Smooth muscle cell (in vitro differentiated cells): ENCODE measurements around the gene MAN1C1. TPM values are rescaled to one million over a fixed set of nuclear protein-coding genes. Genes with fewer than 3 reads are reported as not detected.

Source experiments
- DNase-seq: peaks from one replicate; lab custom pipeline; 2025; ENCODE audit not compliant: unreplicated experiment; lab: John Stamatoyannopoulos, UW
- H2AFZ ChIP-seq: fragments of 200-600 bp; sonication (generic); 2 replicates; pipeline ENCODE4 v1.6.0; 2016; ENCODE audit warnings: antibody characterized with exemption, low read depth, mild to moderate bottlenecking
- H3F3A ChIP-seq: fragments of 200-600 bp; sonication (generic); 2 replicates; pipeline ENCODE4 v1.6.0; 2017; ENCODE audit warnings: antibody characterized with exemption, low read depth
- H3K27ac ChIP-seq: fragments of 200-600 bp; sonication (generic); 2 replicates; pipeline ENCODE4 v1.5.1; 2016; ENCODE audit warnings: low read depth, mild to moderate bottlenecking
- H3K27me3 ChIP-seq: fragments of 200-600 bp; sonication (generic); 2 replicates; pipeline ENCODE4 v1.6.1; 2016; ENCODE audit warnings: low read depth, mild to moderate bottlenecking
- H3K36me3 ChIP-seq: fragments of 200-600 bp; sonication (generic); 2 replicates; pipeline ENCODE4 v1.5.1; 2016; ENCODE audit warnings: low read depth
- H3K4me1 ChIP-seq: fragments of 200-600 bp; sonication (generic); 2 replicates; pipeline ENCODE4 v1.5.1; 2016; ENCODE audit warnings: low read depth
- H3K4me2 ChIP-seq: fragments of 200-600 bp; sonication (generic); 2 replicates; pipeline ENCODE4 v1.6.0; 2016; ENCODE audit warnings: mild to moderate bottlenecking
- H3K4me3 ChIP-seq: fragments of 200-600 bp; sonication (generic); 2 replicates; pipeline ENCODE4 v1.5.1; 2016; ENCODE audit warnings: mild to moderate bottlenecking
- H3K79me2 ChIP-seq: fragments of 200-600 bp; sonication (generic); 2 replicates; pipeline ENCODE4 v1.6.0; 2016; ENCODE audit warnings: low read depth, mild to moderate bottlenecking
- H3K9ac ChIP-seq: fragments of 200-600 bp; sonication (generic); 2 replicates; pipeline ENCODE4 v1.6.0; 2016; ENCODE audit warnings: low read depth
- H3K9me3 ChIP-seq: fragments of 200-600 bp; sonication (generic); replicated peaks from 2 replicates; pipeline ENCODE4 v1.5.1; 2016; ENCODE audit warnings: low read depth
- H4K20me1 ChIP-seq: fragments of 200-600 bp; sonication (generic); 2 replicates; pipeline ENCODE4 v1.6.0; 2016; ENCODE audit warnings: low read depth
- WGBS: methylation state at CpG from one replicate; pipeline ENCODE4 v1.1.7; 2016; ENCODE audit warnings: low lambda C conversion rate; 5-methylcytosine and 5-hydroxymethylcytosine counted together
- polyA plus RNA-seq: library from polyadenylated mRNA; unstranded; fragments of >200 nt; fragmentation: Nextera tagmentation; extraction: Ambion mirVana; gene quantifications from 2 replicates; pipeline ENCODE4 v1.2.1, GENCODE V29; 2016
- total RNA-seq: library from RNA; depleted of rRNA; stranded (reverse); fragments of >200 nt; gene quantifications from 2 replicates; pipeline ENCODE4 v1.2.3, GENCODE V29; 2014
- TF ChIP-seq, protein P1 (sequence below): fragments of 200-600 bp; sonication (generic); IDR thresholded peaks from 2 replicates; pipeline ENCODE4 v1.5.1; 2017; ENCODE audit warnings: borderline replicate concordance, mild to moderate bottlenecking, antibody characterized with exemption; ENCODE audit not compliant: insufficient read depth, poor library complexity, severe bottlenecking

Gene MAN1C1
- total and polyA plus RNA-seq, 2 experiments from 2014 or later, result 4.4 to 10.5 TPM

DNA sequence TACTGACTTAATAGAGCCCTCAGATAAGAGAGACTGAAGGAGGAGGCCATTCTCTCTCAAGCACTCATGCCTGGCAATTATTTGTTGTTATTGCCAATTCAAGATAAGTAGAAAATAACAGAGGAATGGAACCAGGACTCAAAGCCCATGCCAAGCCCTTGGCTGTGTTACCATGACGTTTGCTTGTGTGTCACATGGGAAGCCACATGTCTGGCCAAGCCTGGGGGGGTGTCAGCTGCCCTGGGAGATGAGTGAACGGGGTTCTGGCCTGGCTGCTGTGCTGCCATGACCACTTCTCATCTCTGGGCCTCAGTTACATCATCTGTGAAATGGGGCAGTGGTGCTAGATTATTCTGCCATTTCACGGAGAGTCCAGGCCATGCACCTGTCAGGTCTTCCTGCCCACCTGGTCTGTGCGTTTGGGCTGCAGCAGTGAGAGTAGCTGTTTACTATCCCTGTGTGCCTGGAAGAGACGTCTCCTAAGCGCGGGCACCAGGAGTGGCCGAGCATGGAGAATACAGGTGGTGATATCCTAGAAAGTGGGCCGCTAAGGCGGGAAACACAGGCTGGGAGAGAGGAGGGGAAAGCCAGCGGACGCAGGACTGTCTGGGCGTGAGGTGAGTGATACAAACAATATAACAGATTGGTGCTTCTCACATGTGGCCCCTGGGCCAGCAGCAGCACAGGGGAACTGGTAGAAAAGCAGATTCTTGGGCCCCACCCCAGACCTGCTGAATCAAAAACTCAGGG lies 67.8 kb downstream of the MAN1C1 start:
- Histone ChIP-seq H3K79me2 (no peaks in the 10 kb centered on the region), H2AFZ (no peak overlapping the region), H3K4me1 (no peaks in the 10 kb centered on the region), H3F3A (no peaks in the 10 kb centered on the region), H3K36me3 (no peaks in the 10 kb centered on the region), H3K27ac (no peak overlapping the region), H3K4me2 (no peak overlapping the region), H4K20me1 (no peaks in the 10 kb centered on the region), H3K4me3 (no peak overlapping the region), H3K27me3 (no peaks in the 10 kb centered on the region), H3K9ac (no peak overlapping the region), H3K9me3 (no peaks in the 10 kb centered on the region)
- WGBS, result 93% methylated on average over 13 of the region's 13 CpGs
- no peak for DNase-seq
- TF ChIP-seq, protein P1, sequence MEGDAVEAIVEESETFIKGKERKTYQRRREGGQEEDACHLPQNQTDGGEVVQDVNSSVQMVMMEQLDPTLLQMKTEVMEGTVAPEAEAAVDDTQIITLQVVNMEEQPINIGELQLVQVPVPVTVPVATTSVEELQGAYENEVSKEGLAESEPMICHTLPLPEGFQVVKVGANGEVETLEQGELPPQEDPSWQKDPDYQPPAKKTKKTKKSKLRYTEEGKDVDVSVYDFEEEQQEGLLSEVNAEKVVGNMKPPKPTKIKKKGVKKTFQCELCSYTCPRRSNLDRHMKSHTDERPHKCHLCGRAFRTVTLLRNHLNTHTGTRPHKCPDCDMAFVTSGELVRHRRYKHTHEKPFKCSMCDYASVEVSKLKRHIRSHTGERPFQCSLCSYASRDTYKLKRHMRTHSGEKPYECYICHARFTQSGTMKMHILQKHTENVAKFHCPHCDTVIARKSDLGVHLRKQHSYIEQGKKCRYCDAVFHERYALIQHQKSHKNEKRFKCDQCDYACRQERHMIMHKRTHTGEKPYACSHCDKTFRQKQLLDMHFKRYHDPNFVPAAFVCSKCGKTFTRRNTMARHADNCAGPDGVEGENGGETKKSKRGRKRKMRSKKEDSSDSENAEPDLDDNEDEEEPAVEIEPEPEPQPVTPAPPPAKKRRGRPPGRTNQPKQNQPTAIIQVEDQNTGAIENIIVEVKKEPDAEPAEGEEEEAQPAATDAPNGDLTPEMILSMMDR, result no peak

DNA sequence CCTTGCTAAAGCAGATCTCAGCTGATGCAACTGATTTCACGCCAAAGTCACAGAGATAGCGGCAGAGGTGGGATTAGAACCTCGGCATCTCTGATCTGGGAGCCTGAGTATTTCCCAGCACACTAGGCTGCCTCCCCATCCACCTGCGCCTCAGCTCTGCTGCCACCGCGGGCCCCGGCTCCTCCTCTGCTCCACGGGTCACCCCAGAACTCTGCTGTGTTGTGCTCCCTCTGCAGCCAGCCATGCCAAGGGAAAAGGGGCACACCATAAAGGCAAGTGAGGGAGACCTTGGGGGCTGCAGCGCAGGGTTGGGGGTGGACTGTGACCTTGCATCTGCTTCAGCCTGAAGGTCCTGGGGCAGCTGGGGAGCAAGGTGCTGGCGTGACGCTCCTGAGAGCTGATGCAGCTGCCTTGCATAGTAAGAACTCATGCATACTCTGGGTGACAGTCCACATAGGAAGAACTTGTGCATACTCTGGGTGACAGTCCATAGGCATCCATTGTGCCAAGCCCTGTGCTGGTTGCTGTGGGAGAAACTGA lies 68.7 kb downstream of the MAN1C1 start:
- H3K36me3 ChIP-seq, result no peaks in the 10 kb centered on the region
- no peak overlapping the region for H3K27ac ChIP-seq
- H3K27me3 ChIP-seq, result no peaks in the 10 kb centered on the region
- no peak overlapping the region for H2AFZ ChIP-seq
- no peak overlapping the region for H3K4me3 ChIP-seq
- no peaks in the 10 kb centered on the region for H3F3A ChIP-seq
- H3K9me3 ChIP-seq, result no peaks in the 10 kb centered on the region
- H3K9ac ChIP-seq, result no peak overlapping the region
- 94% methylated on average over 11 of the region's 11 CpGs for WGBS
- H4K20me1 ChIP-seq, result no peaks in the 10 kb centered on the region
- H3K4me1 ChIP-seq, result no peaks in the 10 kb centered on the region
- no peak for DNase-seq
- H3K4me2 ChIP-seq, result no peak overlapping the region
- TF ChIP-seq, protein P1, result no peak
- no peaks in the 10 kb centered on the region for H3K79me2 ChIP-seq

DNA sequence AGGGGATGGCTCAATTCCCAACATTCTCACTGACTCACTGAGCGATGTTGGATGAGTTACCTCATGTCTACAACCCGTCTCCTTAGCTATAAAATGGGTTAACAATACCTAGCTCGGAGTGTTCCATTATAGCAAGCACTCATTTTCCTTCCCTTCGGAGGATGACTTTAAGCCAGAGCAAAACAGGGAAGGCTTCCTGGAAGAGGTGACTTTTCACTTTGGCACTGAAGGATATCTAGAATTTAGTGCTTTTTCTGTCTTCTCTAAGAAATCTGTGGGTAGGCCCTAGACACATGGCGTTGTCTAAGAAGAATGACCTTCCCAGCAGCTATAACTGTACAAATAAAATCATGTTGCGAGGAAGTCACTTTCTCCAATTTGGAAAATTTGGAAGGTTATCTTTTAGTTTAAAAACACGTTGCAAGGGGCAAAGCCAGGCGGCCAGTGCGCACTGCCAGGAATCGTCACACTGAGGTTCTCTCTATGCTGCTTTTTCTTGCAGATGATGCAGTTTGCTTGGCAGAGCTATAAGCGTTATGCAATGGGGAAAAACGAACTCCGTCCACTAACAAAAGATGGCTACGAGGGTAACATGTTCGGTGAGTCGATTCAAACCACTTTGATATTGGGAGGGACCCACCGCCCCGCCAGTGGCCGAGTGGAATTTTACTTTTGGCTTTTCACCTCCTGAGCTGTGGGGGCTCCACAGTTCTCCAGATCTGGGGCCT lies 69.5 kb downstream of the MAN1C1 start:
- H3K27ac ChIP-seq, result no peak overlapping the region
- no peak overlapping the region for H3K4me3 ChIP-seq
- H3K9ac ChIP-seq, result no peak overlapping the region
- H3F3A ChIP-seq, result no peaks in the 10 kb centered on the region
- H2AFZ ChIP-seq, result no peak overlapping the region
- H3K9me3 ChIP-seq, result no peaks in the 10 kb centered on the region
- no peak for DNase-seq
- no peaks in the 10 kb centered on the region for H4K20me1 ChIP-seq
- H3K4me2 ChIP-seq, result no peak overlapping the region
- H3K27me3 ChIP-seq, result no peaks in the 10 kb centered on the region
- 95% methylated on average over 19 of the region's 19 CpGs for WGBS
- H3K4me1 ChIP-seq, result no peaks in the 10 kb centered on the region
- H3K36me3 ChIP-seq, result no peaks in the 10 kb centered on the region
- TF ChIP-seq, protein P1, result no peak
- no peaks in the 10 kb centered on the region for H3K79me2 ChIP-seq
